HepG2 (cell line): Measurements from ENCODE around the gene MLN. TPM values are rescaled to one million over a fixed set of nuclear protein-coding genes. Genes with fewer than 3 reads are reported as not detected.
A peak's percentile ranks its signal among the peaks of the same experiment; 100 is the strongest.

Source experiments
- EP300 ChIP-seq, 3 experiments: sonication (generic) in 1 of 3; formaldehyde crosslinking in 1 of 3; IDR thresholded peaks; 2 replicates each; pipeline versions ENCODE4 v1.5.1 to v1.6.1; 2011 to 2020; ENCODE audit warnings: low read depth in 2 of 3, low read length in 2 of 3, borderline replicate concordance in 1 of 3, improper control_type of control experiment in 1 of 3, mild to moderate bottlenecking in 1 of 3, missing genetic modification reagents in 1 of 3, moderate library complexity in 1 of 3
- JUNB ChIP-seq: sonication (generic); formaldehyde crosslinking; IDR thresholded peaks from 2 replicates; pipeline ENCODE4 v1.8.0; 2022; ENCODE audit warnings: missing genetic modification reagents, mild to moderate bottlenecking, borderline replicate concordance
- KDM6A ChIP-seq: IDR thresholded peaks from 2 replicates; pipeline ENCODE4 v1.6.1; 2016; ENCODE audit warnings: low read depth
- SMAD9 ChIP-seq: sonication (generic); formaldehyde crosslinking; IDR thresholded peaks from 2 replicates; pipeline ENCODE4 v1.5.1; 2020; ENCODE audit warnings: mild to moderate bottlenecking, missing genetic modification reagents
- SOX6 ChIP-seq, 2 experiments: fragments of 450-650 bp in 1 of 2; sonication (generic) in 1 of 2; formaldehyde crosslinking in 1 of 2; IDR thresholded peaks; 2 replicates each; pipeline versions ENCODE4 v1.4.0 to v1.6.1; 2017 to 2020; ENCODE audit warnings: antibody characterized with exemption in 1 of 2, mild to moderate bottlenecking in 1 of 2, missing genetic modification reagents in 1 of 2
- ZBTB20 ChIP-seq: sonication (generic); formaldehyde crosslinking; IDR thresholded peaks from 2 replicates; pipeline ENCODE4 v1.8.1; 2023; ENCODE audit warnings: missing genetic modification reagents, low read depth, mild to moderate bottlenecking, borderline replicate concordance
- ZNF260 ChIP-seq: sonication (generic); formaldehyde crosslinking; IDR thresholded peaks from 2 replicates; pipeline ENCODE4 v1.4.0; 2020; ENCODE audit warnings: missing genetic modification reagents, low read depth, mild to moderate bottlenecking, borderline replicate concordance
- ZNF264 ChIP-seq: sonication (generic); formaldehyde crosslinking; IDR thresholded peaks from 2 replicates; pipeline ENCODE4 v1.4.0; 2020; ENCODE audit warnings: missing genetic modification reagents
- ZNF44 ChIP-seq: sonication (generic); formaldehyde crosslinking; IDR thresholded peaks from 2 replicates; pipeline ENCODE4 v1.5.1; 2020; ENCODE audit warnings: mild to moderate bottlenecking, missing genetic modification reagents
- ZNF546 ChIP-seq: sonication (generic); formaldehyde crosslinking; conservative IDR thresholded peaks from 2 replicates; pipeline ENCODE4 v1.8.1; 2023; ENCODE audit warnings: mild to moderate bottlenecking, missing genetic modification reagents
- polyA plus RNA-seq, 8 experiments: library from polyadenylated mRNA; depleted of rRNA in 3 of 8; stranded (reverse) in 7 of 8; unstranded in 1 of 8; fragments of >200 nt; fragmentation: Illumina TruSeq in 4 of 8; extraction: Trizol in 4 of 8; gene quantifications; 2 replicates each; pipeline versions ENCODE4 v1.2.1 to v1.2.3, GENCODE V29; 2011 to 2016; ENCODE audit warnings: low read depth in 4 of 8, missing spikeins in 1 of 8, mixed read lengths in 1 of 8; ENCODE audit not compliant: insufficient read depth in 1 of 8
- total RNA-seq, 5 experiments: library from RNA; depleted of rRNA; stranded (reverse); fragments of >200 nt; fragmentation: Illumina TruSeq; extraction: Trizol; gene quantifications; 2 replicates each; pipeline ENCODE4 v1.2.3, GENCODE V29; 2016; ENCODE audit warnings: low read depth in 1 of 5
- TF ChIP-seq, protein P1 (sequence below): IDR thresholded peaks from 2 replicates; pipeline ENCODE4 v1.6.1; 2016; ENCODE audit warnings: low read depth, control low read depth
- TF ChIP-seq, protein P2 (sequence below): sonication (generic); formaldehyde crosslinking; IDR thresholded peaks from 2 replicates; pipeline ENCODE4 v1.5.1; 2020; ENCODE audit warnings: missing genetic modification reagents, mild to moderate bottlenecking, borderline replicate concordance
- TF ChIP-seq, protein P3 (sequence below): sonication (generic); formaldehyde crosslinking; IDR thresholded peaks from 2 replicates; pipeline ENCODE4 v1.5.0; 2020; ENCODE audit warnings: mild to moderate bottlenecking, missing genetic modification reagents, moderate library complexity
- TF ChIP-seq, protein P4 (sequence below): sonication (generic); formaldehyde crosslinking; IDR thresholded peaks from 2 replicates; pipeline ENCODE4 v1.5.0; 2020; ENCODE audit warnings: missing genetic modification reagents
- TF ChIP-seq, protein P5 (sequence below): sonication (generic); formaldehyde crosslinking; IDR thresholded peaks from 2 replicates; pipeline ENCODE4 v1.4.0; 2020; ENCODE audit warnings: missing genetic modification reagents, borderline replicate concordance

MLN gene
- total and polyA plus RNA-seq, 2 of the 13 experiments (the other 11 are each of a cell fraction or from before 2014, with no cell fraction given): not detected

DNA sequence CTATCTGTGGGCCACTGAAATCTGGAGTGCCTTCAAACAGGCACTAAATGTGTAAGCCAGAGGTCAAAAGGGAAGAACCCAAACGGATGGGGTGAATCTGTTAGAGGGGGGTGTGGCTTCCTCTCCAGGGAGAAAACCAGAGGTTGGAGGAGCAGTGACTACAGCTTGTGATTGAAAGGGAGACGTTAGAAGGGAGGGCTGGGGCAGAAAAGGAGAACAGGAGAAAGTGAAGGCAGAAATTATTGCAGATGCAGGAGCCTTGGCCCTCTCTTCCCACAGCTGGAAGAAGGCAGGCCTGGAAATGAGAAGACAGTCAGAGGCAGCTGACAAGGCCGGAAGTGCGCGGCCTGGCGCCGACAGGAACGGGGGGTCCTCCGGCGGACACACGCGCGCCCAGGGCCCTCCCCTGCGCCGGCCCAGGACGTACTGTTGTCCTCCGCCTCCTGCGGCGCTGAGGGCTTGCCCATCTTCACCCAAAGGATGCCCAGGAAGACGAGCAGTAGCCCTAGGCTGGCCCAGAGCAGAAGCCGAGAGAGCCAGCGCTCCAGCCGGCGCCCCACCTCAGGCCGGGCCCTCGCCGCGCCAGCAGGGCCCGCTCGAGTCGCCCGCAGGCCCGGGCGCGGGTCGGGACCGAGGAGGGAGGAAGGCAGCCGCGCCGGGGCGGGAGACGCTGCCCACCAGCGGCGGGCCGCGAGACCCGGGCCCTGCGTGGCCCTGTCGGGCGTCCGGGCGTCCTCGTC, 15.7 kb downstream of the MLN start (continued):
- TF ChIP-seq, protein P1, sequence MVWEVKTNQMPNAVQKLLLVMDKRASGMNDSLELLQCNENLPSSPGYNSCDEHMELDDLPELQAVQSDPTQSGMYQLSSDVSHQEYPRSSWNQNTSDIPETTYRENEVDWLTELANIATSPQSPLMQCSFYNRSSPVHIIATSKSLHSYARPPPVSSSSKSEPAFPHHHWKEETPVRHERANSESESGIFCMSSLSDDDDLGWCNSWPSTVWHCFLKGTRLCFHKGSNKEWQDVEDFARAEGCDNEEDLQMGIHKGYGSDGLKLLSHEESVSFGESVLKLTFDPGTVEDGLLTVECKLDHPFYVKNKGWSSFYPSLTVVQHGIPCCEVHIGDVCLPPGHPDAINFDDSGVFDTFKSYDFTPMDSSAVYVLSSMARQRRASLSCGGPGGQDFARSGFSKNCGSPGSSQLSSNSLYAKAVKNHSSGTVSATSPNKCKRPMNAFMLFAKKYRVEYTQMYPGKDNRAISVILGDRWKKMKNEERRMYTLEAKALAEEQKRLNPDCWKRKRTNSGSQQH: peak; percentile 22
- TF ChIP-seq, protein P2, sequence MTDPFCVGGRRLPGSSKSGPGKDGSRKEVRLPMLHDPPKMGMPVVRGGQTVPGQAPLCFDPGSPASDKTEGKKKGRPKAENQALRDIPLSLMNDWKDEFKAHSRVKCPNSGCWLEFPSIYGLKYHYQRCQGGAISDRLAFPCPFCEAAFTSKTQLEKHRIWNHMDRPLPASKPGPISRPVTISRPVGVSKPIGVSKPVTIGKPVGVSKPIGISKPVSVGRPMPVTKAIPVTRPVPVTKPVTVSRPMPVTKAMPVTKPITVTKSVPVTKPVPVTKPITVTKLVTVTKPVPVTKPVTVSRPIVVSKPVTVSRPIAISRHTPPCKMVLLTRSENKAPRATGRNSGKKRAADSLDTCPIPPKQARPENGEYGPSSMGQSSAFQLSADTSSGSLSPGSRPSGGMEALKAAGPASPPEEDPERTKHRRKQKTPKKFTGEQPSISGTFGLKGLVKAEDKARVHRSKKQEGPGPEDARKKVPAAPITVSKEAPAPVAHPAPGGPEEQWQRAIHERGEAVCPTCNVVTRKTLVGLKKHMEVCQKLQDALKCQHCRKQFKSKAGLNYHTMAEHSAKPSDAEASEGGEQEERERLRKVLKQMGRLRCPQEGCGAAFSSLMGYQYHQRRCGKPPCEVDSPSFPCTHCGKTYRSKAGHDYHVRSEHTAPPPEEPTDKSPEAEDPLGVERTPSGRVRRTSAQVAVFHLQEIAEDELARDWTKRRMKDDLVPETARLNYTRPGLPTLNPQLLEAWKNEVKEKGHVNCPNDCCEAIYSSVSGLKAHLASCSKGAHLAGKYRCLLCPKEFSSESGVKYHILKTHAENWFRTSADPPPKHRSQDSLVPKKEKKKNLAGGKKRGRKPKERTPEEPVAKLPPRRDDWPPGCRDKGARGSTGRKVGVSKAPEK (CRISPR knock-in tag): no peak
- TF ChIP-seq, protein P3, sequence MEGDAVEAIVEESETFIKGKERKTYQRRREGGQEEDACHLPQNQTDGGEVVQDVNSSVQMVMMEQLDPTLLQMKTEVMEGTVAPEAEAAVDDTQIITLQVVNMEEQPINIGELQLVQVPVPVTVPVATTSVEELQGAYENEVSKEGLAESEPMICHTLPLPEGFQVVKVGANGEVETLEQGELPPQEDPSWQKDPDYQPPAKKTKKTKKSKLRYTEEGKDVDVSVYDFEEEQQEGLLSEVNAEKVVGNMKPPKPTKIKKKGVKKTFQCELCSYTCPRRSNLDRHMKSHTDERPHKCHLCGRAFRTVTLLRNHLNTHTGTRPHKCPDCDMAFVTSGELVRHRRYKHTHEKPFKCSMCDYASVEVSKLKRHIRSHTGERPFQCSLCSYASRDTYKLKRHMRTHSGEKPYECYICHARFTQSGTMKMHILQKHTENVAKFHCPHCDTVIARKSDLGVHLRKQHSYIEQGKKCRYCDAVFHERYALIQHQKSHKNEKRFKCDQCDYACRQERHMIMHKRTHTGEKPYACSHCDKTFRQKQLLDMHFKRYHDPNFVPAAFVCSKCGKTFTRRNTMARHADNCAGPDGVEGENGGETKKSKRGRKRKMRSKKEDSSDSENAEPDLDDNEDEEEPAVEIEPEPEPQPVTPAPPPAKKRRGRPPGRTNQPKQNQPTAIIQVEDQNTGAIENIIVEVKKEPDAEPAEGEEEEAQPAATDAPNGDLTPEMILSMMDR (CRISPR knock-in tag): no peak; the same call in 1 of the 2 replicates
- TF ChIP-seq ZNF264 (no peak), EP300 (IDR thresholded peaks at IDR 0.05; ENCODE audit: low read depth in 2 of 2, low read length in 2 of 2) (no peak), EP300 (CRISPR knock-in tag; IDR thresholded peaks at IDR 0.05; ENCODE audit: borderline replicate concordance) (no peak; the same call in 1 of the 2 replicates), ZNF546 (0 out of 2 replicates have a peak, but pooled peaks have one; percentile 8), ZNF44 (peak; percentile 44; the same call in 1 of the 2 replicates), KDM6A (CRISPR knock-in tag) (no peak), SMAD9 (CRISPR knock-in tag) (0 out of 2 replicates have a peak, but pooled peaks have one; percentile 23), JUNB (CRISPR knock-in tag) (no peak; the same call in 1 of the 2 replicates), ZBTB20 (CRISPR knock-in tag) (no peak), ZNF260 (CRISPR knock-in tag) (no peak), SOX6 (IDR thresholded peaks at IDR 0.05) (no peak), SOX6 (CRISPR knock-in tag; IDR thresholded peaks at IDR 0.05) (peak; percentile 44; the same call in 1 of the 2 replicates)
- TF ChIP-seq, protein P4, sequence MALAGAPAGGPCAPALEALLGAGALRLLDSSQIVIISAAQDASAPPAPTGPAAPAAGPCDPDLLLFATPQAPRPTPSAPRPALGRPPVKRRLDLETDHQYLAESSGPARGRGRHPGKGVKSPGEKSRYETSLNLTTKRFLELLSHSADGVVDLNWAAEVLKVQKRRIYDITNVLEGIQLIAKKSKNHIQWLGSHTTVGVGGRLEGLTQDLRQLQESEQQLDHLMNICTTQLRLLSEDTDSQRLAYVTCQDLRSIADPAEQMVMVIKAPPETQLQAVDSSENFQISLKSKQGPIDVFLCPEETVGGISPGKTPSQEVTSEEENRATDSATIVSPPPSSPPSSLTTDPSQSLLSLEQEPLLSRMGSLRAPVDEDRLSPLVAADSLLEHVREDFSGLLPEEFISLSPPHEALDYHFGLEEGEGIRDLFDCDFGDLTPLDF (CRISPR knock-in tag): no peak
- TF ChIP-seq, protein P5, sequence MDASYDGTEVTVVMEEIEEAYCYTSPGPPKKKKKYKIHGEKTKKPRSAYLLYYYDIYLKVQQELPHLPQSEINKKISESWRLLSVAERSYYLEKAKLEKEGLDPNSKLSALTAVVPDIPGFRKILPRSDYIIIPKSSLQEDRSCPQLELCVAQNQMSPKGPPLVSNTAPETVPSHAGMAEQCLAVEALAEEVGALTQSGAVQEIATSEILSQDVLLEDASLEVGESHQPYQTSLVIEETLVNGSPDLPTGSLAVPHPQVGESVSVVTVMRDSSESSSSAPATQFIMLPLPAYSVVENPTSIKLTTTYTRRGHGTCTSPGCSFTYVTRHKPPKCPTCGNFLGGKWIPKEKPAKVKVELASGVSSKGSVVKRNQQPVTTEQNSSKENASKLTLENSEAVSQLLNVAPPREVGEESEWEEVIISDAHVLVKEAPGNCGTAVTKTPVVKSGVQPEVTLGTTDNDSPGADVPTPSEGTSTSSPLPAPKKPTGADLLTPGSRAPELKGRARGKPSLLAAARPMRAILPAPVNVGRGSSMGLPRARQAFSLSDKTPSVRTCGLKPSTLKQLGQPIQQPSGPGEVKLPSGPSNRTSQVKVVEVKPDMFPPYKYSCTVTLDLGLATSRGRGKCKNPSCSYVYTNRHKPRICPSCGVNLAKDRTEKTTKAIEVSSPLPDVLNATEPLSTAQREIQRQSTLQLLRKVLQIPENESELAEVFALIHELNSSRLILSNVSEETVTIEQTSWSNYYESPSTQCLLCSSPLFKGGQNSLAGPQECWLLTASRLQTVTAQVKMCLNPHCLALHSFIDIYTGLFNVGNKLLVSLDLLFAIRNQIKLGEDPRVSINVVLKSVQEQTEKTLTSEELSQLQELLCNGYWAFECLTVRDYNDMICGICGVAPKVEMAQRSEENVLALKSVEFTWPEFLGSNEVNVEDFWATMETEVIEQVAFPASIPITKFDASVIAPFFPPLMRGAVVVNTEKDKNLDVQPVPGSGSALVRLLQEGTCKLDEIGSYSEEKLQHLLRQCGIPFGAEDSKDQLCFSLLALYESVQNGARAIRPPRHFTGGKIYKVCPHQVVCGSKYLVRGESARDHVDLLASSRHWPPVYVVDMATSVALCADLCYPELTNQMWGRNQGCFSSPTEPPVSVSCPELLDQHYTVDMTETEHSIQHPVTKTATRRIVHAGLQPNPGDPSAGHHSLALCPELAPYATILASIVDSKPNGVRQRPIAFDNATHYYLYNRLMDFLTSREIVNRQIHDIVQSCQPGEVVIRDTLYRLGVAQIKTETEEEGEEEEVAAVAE (CRISPR knock-in tag): no peak
